MM.1S (cell line): ENCODE data around the gene AGR3.

ENCODE experiments used
- DNase-seq: peaks from one replicate; pipeline ENCODE4 v3.0.0-alpha.2; 2015
- H2AFZ ChIP-seq: fragments of 300-600 bp; sonication (generic); 2 replicates; pipeline ENCODE4 v1.6.0; 2016; ENCODE audit warnings: antibody characterized with exemption, low read length
- H3F3A ChIP-seq: fragments of 300-600 bp; sonication (generic); 2 replicates; pipeline ENCODE4 v1.6.1; 2016; ENCODE audit warnings: mild to moderate bottlenecking, antibody characterized with exemption, low read length, moderate library complexity, mixed read lengths; ENCODE audit not compliant: insufficient read depth
- H3K27ac ChIP-seq: fragments of 300-600 bp; sonication (generic); 2 replicates; pipeline ENCODE4 v1.5.1; 2016; ENCODE audit warnings: mild to moderate bottlenecking, low read length
- H3K27me3 ChIP-seq: fragments of 300-600 bp; sonication (generic); replicated peaks from 2 replicates; pipeline ENCODE4 v1.6.0; 2016; ENCODE audit warnings: low read length; ENCODE audit not compliant: insufficient read depth
- H3K36me3 ChIP-seq: fragments of 300-600 bp; sonication (generic); replicated peaks from 2 replicates; pipeline ENCODE4 v1.6.1; 2016; ENCODE audit warnings: mild to moderate bottlenecking, low read length, mixed read lengths; ENCODE audit not compliant: insufficient read depth
- H3K4me1 ChIP-seq: fragments of 300-600 bp; sonication (generic); 2 replicates; pipeline ENCODE4 v1.6.1; 2016; ENCODE audit warnings: low read length, mixed read lengths
- H3K4me2 ChIP-seq: fragments of 300-600 bp; sonication (generic); 2 replicates; pipeline ENCODE4 v1.6.0; 2016; ENCODE audit warnings: low read depth, low read length
- H3K4me3 ChIP-seq: fragments of 300-600 bp; sonication (generic); 2 replicates; pipeline ENCODE4 v1.5.1; 2016; ENCODE audit warnings: low read length, mixed read lengths
- H3K79me2 ChIP-seq: fragments of 300-600 bp; sonication (generic); 2 replicates; pipeline ENCODE4 v1.6.1; 2016; ENCODE audit warnings: mixed run types, low read length, mixed read lengths
- H3K9ac ChIP-seq: fragments of 300-600 bp; sonication (generic); 2 replicates; pipeline ENCODE4 v1.6.1; 2016; ENCODE audit warnings: low read length, mixed read lengths
- H3K9me2 ChIP-seq: fragments of 300-600 bp; sonication (generic); replicated peaks from 2 replicates; pipeline ENCODE4 v1.6.1; 2016; ENCODE audit warnings: mild to moderate bottlenecking, low read length, mixed read lengths; ENCODE audit not compliant: insufficient read depth
- H3K9me3 ChIP-seq: fragments of 300-600 bp; sonication (generic); replicated peaks from 2 replicates; pipeline ENCODE4 v1.6.1; 2016; ENCODE audit warnings: mild to moderate bottlenecking, low read length, mixed read lengths; ENCODE audit not compliant: insufficient read depth
- H4K20me1 ChIP-seq: fragments of 300-600 bp; sonication (generic); 2 replicates; pipeline ENCODE4 v1.6.1; 2016; ENCODE audit warnings: mild to moderate bottlenecking, low read length, moderate library complexity, mixed read lengths; ENCODE audit not compliant: insufficient read depth
- CTCF ChIP-seq: fragments of 300-600 bp; sonication (generic); IDR thresholded peaks from 2 replicates; pipeline ENCODE4 v1.5.1; 2016; ENCODE audit warnings: antibody characterized with exemption, low read length, mixed read lengths
- EZH2 ChIP-seq: fragments of 300-600 bp; sonication (generic); optimal IDR thresholded peaks from 2 replicates; pipeline ENCODE3; 2017; ENCODE audit warnings: low read depth, mild to moderate bottlenecking, antibody characterized with exemption, low read length, mixed read lengths
- EZH2phosphoT487 ChIP-seq: fragments of 300-600 bp; sonication (generic); IDR thresholded peaks from 2 replicates; pipeline ENCODE4 v1.6.1; 2018; ENCODE audit warnings: antibody characterized with exemption, low read length

Gene AGR3

GRCh38 chr7:16921644-16922257 lies 40.0 kb upstream of the AGR3 start:
- H4K20me1 ChIP-seq = no peaks in the 10 kb centered on the region
- H2AFZ ChIP-seq = no peak overlapping the region
- H3K9me2 ChIP-seq = no peaks in the 10 kb centered on the region
- no peaks in the 10 kb centered on the region for H3K9me3 ChIP-seq
- H3K9ac ChIP-seq = no peak overlapping the region
- no peaks in the 10 kb centered on the region for H3F3A ChIP-seq
- no peak for DNase-seq
- H3K27ac ChIP-seq = no peak overlapping the region
- H3K4me1 ChIP-seq = peaks cover 5% of the 10 kb centered on the region; the same call in 1 of the 2 replicates
- no peaks in the 10 kb centered on the region for H3K79me2 ChIP-seq
- TF ChIP-seq EZH2 = no peak
- TF ChIP-seq EZH2phosphoT487 = no peak
- TF ChIP-seq CTCF = no peak
- H3K4me3 ChIP-seq = no peak overlapping the region
- no peak overlapping the region for H3K4me2 ChIP-seq
- no peaks in the 10 kb centered on the region for H3K27me3 ChIP-seq
- H3K36me3 ChIP-seq = no peaks in the 10 kb centered on the region

- Histone ChIP-seq H3K4me3 (no peak overlapping the region), H3F3A (no peaks in the 10 kb centered on the region), H3K79me2 (no peaks in the 10 kb centered on the region), H3K9me2 (no peaks in the 10 kb centered on the region), H3K4me1 (peaks cover 5% of the 10 kb centered on the region; the same call in 1 of the 2 replicates), H3K36me3 (no peaks in the 10 kb centered on the region), H3K27ac (no peak overlapping the region), H4K20me1 (no peaks in the 10 kb centered on the region), H3K9me3 (no peaks in the 10 kb centered on the region), H3K9ac (no peak overlapping the region), H2AFZ (no peak overlapping the region), H3K4me2 (no peak overlapping the region), H3K27me3 (no peaks in the 10 kb centered on the region)
- TF ChIP-seq CTCF = no peak
- TF ChIP-seq EZH2 = no peak
- no peak for TF ChIP-seq EZH2phosphoT487
- DNase-seq = no peak
These were observed 39.4 kb upstream of the AGR3 start for GRCh38 chr7:16921151-16921550.

GRCh38 chr7:16919440-16919839 lies 37.7 kb upstream of the AGR3 start:
- H3K4me1 ChIP-seq = no peaks in the 10 kb centered on the region; the same call in 1 of the 2 replicates
- no peak overlapping the region for H3K27ac ChIP-seq
- H3K9ac ChIP-seq = no peak overlapping the region

More at GRCh38 chr7:16919440-16919839, 37.7 kb upstream of the AGR3 start:
- Histone ChIP-seq H3F3A (no peaks in the 10 kb centered on the region), H2AFZ (no peak overlapping the region), H4K20me1 (no peaks in the 10 kb centered on the region), H3K36me3 (no peaks in the 10 kb centered on the region), H3K79me2 (no peaks in the 10 kb centered on the region), H3K4me2 (no peak overlapping the region), H3K4me3 (no peak overlapping the region), H3K9me3 (no peaks in the 10 kb centered on the region), H3K9me2 (no peaks in the 10 kb centered on the region), H3K27me3 (no peaks in the 10 kb centered on the region)
- DNase-seq = no peak
- TF ChIP-seq EZH2 (no peak), EZH2phosphoT487 (no peak), CTCF (no peak)
